HEK293 (cell line): ENCODE data around the gene DDC.

Source experiments
- CTCF ChIP-seq: fragments of 450-650 bp; formaldehyde crosslinking; IDR thresholded peaks from 2 replicates; pipeline ENCODE4 v1.5.1; 2016; ENCODE audit warnings: missing biosample characterization, missing genetic modification characterization
- ELK4 ChIP-seq: IDR thresholded peaks from 2 replicates; pipeline ENCODE4 v1.6.1; 2011; ENCODE audit warnings: mild to moderate bottlenecking, low read depth, low read length, borderline replicate concordance
- MYNN ChIP-seq: fragments of 450-650 bp; formaldehyde crosslinking; IDR thresholded peaks from 2 replicates; pipeline ENCODE4 v1.5.1; 2016; ENCODE audit warnings: missing biosample characterization, missing genetic modification characterization, borderline replicate concordance
- YY1 ChIP-seq: fragments of 450-650 bp; formaldehyde crosslinking; IDR thresholded peaks from 2 replicates; pipeline ENCODE4 v1.5.1; 2018; ENCODE audit warnings: missing biosample characterization, missing genetic modification characterization
- YY2 ChIP-seq: fragments of 450-650 bp; formaldehyde crosslinking; IDR thresholded peaks from 2 replicates; pipeline ENCODE4 v1.5.1; 2016; ENCODE audit warnings: missing biosample characterization, missing genetic modification characterization
- ZBTB44 ChIP-seq: fragments of 450-650 bp; IDR thresholded peaks from 2 replicates; pipeline ENCODE4 v1.5.1; 2018; ENCODE audit warnings: missing biosample characterization, mild to moderate bottlenecking, missing genetic modification characterization
- ZNF174 ChIP-seq: fragments of 450-650 bp; formaldehyde crosslinking; IDR thresholded peaks from 2 replicates; pipeline ENCODE4 v1.5.0; 2017; ENCODE audit warnings: missing biosample characterization, mild to moderate bottlenecking, missing genetic modification characterization
- ZNF311 ChIP-seq: fragments of 450-650 bp; formaldehyde crosslinking; IDR thresholded peaks from 2 replicates; pipeline ENCODE4 v1.5.1; 2017; ENCODE audit warnings: missing biosample characterization, missing genetic modification characterization, borderline replicate concordance
- ZNF623 ChIP-seq: fragments of 450-650 bp; formaldehyde crosslinking; IDR thresholded peaks from 2 replicates; pipeline ENCODE4 v1.5.1; 2016; ENCODE audit warnings: missing biosample characterization, missing genetic modification characterization
- ZNF768 ChIP-seq: fragments of 450-650 bp; formaldehyde crosslinking; IDR thresholded peaks from 2 replicates; pipeline ENCODE4 v1.5.1; 2018; ENCODE audit warnings: missing biosample characterization, mild to moderate bottlenecking, missing genetic modification characterization
- ZNF777 ChIP-seq: fragments of 450-650 bp; formaldehyde crosslinking; IDR thresholded peaks from 2 replicates; pipeline ENCODE4 v1.5.1; 2017; ENCODE audit warnings: missing biosample characterization, missing genetic modification characterization, borderline replicate concordance
- TF ChIP-seq, protein P1 (sequence below): fragments of 450-650 bp; formaldehyde crosslinking; IDR thresholded peaks from 2 replicates; pipeline ENCODE4 v1.5.1; 2016; ENCODE audit warnings: missing biosample characterization, missing genetic modification characterization, low read depth
- TF ChIP-seq, protein P2 (sequence below): sonication (generic); formaldehyde crosslinking; IDR thresholded peaks from 2 replicates; pipeline ENCODE4 v1.8.1; 2022; ENCODE audit warnings: mild to moderate bottlenecking, moderate library complexity, missing genetic modification reagents
- TF ChIP-seq, protein P3 (sequence below): fragments of 450-650 bp; formaldehyde crosslinking; IDR thresholded peaks from 2 replicates; pipeline ENCODE4 v1.5.1; 2016; ENCODE audit warnings: missing biosample characterization, missing genetic modification characterization

DNA sequence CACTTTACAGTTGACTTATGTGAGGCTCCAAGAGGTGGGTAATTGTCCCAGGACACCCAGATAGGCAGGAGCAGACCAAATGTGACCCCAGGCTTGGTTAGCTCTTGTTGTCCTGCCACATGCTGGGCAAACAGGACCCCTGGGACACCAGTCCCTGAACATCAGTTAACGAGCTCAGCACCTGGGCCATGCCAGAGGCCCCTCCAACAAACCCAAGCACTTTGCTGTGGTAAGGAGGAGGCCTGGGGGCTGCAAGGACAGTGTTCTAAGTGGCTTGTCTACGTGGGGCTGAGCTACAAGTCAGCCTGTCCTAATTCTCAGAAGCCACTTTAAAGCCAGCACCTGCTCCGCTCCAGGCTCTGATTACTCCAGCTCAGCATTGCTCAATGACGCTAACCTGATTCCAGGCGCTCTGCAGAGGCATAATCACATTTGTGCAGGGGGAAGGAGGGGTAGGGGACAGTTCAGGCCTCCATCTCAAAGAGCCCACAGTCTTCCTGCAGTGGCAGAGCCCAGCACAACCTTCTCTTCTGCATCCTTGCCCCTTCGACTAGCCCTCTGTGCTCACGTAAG, 57.2 kb downstream of the DDC start:
- TF ChIP-seq ZNF174 = no peak
- TF ChIP-seq ZBTB44 (tag by site-specific recombination) = no peak
- no peak for TF ChIP-seq CTCF (tag by site-specific recombination)
- TF ChIP-seq ELK4 = no peak
- TF ChIP-seq YY2 (tag by site-specific recombination) = no peak
- TF ChIP-seq, protein P1, sequence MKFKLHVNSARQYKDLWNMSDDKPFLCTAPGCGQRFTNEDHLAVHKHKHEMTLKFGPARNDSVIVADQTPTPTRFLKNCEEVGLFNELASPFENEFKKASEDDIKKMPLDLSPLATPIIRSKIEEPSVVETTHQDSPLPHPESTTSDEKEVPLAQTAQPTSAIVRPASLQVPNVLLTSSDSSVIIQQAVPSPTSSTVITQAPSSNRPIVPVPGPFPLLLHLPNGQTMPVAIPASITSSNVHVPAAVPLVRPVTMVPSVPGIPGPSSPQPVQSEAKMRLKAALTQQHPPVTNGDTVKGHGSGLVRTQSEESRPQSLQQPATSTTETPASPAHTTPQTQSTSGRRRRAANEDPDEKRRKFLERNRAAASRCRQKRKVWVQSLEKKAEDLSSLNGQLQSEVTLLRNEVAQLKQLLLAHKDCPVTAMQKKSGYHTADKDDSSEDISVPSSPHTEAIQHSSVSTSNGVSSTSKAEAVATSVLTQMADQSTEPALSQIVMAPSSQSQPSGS (tag by site-specific recombination) = no peak
- no peak for TF ChIP-seq ZNF311 (tag by site-specific recombination)
- no peak for TF ChIP-seq ZNF777 (tag by site-specific recombination)
- TF ChIP-seq ZNF623 (tag by site-specific recombination) = no peak
- TF ChIP-seq YY1 (tag by site-specific recombination) = no peak
- TF ChIP-seq ZNF768 (tag by site-specific recombination) = no peak
- no peak for TF ChIP-seq MYNN (tag by site-specific recombination)
- TF ChIP-seq, protein P2, sequence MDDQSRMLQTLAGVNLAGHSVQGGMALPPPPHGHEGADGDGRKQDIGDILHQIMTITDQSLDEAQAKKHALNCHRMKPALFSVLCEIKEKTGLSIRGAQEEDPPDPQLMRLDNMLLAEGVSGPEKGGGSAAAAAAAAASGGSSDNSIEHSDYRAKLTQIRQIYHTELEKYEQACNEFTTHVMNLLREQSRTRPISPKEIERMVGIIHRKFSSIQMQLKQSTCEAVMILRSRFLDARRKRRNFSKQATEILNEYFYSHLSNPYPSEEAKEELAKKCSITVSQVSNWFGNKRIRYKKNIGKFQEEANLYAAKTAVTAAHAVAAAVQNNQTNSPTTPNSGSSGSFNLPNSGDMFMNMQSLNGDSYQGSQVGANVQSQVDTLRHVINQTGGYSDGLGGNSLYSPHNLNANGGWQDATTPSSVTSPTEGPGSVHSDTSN (CRISPR knock-in tag) = no peak
- TF ChIP-seq, protein P3, sequence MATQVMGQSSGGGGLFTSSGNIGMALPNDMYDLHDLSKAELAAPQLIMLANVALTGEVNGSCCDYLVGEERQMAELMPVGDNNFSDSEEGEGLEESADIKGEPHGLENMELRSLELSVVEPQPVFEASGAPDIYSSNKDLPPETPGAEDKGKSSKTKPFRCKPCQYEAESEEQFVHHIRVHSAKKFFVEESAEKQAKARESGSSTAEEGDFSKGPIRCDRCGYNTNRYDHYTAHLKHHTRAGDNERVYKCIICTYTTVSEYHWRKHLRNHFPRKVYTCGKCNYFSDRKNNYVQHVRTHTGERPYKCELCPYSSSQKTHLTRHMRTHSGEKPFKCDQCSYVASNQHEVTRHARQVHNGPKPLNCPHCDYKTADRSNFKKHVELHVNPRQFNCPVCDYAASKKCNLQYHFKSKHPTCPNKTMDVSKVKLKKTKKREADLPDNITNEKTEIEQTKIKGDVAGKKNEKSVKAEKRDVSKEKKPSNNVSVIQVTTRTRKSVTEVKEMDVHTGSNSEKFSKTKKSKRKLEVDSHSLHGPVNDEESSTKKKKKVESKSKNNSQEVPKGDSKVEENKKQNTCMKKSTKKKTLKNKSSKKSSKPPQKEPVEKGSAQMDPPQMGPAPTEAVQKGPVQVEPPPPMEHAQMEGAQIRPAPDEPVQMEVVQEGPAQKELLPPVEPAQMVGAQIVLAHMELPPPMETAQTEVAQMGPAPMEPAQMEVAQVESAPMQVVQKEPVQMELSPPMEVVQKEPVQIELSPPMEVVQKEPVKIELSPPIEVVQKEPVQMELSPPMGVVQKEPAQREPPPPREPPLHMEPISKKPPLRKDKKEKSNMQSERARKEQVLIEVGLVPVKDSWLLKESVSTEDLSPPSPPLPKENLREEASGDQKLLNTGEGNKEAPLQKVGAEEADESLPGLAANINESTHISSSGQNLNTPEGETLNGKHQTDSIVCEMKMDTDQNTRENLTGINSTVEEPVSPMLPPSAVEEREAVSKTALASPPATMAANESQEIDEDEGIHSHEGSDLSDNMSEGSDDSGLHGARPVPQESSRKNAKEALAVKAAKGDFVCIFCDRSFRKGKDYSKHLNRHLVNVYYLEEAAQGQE (tag by site-specific recombination) = no peak
